ENCODE data around the gene PRSS57.

PRSS57 gene

DNA sequence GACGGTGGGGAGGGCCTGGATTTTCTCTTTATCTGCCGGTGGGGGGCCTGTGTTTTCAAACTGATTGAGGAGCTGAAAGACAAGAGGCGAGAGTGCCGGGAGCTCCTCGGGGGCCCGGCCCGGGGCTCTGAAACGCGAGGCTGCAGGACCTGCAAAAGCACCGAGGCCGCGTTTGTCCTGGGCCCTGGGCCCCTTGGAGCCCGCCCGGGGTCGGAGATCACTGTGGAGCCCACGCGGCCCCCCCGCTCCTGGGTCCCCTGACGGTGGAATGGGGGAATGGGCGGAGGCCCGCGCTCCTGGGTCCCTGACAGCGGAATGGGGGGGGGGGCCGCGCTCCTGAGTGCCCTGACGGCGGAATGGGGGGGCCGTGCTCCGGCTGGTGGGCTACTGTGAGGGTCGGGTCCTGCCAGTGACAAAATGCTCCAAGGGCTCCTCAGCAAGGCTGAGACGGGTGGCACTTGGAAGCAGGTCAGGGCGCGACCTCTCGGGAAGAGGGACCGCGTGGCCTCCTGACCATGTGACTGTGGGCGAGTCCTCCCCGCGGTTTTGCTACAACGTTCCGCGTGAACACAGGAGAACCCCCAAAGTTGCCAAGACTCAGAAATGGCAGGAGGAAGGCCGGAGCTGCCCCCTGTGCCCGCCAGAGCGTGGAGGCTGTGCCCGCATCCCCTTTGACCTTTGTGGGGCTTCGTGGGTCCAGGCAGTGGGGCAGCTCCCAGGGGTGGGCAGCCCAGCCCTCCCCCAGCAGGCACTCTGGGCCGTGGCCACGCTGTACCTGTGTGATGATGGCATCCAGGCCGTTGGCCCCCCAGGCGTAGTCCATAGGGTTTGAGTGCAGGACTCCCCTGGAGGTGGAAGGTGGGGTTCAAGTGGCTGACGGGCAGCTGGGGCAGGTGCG is 46.1 kb downstream of the PRSS57 start:
- DNase-seq, result no peak

DNA sequence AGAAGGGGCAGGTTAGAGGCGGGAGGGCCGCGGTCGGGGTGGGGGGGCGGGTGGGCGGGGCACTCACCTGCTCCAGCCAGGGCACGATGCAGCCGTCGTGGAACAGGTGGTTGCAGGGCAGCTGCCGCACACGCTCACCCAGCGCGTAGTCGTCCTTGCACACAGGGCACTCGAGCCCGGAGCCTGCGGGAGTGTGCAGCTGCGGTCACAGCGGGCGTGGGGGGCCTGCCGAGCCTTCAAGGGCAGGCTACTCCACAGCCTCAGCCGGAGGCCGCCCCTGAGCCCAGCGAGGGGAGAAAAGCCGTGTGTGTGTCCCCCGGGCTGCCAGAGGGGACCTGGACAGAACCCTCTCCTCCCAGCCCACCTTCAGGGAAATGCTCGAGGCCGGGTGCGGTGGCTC is 46.9 kb downstream of the PRSS57 start:
- DNase-seq, result no peak

DNA sequence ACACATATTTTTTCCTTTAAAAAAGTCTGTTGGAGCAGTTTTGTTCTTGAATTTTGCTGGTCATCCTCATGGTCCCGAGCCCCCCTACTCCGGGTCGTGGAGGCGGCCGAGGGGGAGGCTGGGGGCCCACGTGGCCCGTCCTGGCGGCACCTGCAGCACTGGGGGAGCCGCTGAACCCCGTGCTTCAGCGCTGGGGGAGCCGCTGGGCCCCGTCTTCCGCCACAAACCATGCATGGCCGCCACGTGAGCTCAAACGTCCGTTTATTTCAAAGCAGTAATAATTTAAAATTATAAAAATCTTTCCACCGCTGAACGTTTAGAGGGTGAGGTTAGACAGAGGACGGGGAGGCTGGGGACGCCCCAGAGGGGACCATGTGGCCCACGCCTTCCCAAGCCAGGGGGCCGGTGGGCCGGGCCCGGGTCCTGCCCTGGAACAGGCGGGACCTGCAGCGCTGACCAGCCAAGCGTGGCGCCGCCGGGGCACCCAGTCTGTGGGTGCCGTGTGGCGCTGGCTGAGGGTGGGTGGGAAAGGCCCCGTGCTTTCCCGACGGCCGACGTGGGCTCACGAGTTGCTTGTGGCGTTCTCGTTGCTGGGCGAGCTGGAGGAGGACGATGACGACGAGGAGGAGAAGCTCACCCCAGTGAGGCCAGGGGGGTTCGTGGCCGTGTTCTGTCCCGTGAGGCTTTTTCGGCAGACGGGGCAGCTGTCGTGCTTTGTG is 47.5 kb downstream of the PRSS57 start:
- DNase-seq, result no peak

DNA sequence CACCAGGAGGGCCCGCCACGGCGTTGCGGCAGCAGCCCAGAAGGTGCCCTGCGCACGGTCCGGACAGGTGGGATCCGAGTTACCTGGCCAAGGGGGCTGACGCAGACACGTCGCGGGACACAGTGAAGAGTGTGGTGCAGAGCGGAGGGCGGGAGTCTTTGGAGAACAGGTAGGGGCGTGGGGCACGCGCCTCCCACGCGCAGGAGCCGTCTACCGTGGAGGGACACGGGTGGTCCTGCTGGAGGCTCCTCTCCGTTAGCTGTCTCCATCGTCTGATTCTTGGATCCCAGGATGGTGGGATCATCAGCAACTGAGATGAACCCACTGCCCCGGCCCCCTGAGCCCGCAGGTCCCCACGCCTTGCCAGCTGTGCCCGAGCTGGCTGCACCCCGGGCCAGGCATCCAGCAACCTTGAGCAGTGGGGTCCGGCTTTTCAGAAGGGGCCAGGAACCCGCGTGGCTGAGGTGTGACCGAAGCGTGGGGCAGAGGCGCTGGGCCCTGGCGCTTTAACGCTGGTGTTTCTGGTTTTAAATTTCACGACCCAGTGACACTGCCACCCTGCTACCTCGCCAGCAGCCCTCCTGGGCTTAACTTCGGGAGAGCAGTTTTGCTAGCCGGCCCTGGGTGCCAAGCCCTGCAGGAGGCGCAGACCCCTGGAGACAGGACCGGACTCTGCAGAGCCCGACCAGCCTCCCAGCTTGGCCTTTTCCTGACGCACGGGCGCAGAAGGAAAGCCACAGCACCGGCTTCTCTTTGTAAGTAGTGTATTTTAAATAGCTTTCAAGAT is 48.3 kb downstream of the PRSS57 start:
- no peak for DNase-seq

DNA sequence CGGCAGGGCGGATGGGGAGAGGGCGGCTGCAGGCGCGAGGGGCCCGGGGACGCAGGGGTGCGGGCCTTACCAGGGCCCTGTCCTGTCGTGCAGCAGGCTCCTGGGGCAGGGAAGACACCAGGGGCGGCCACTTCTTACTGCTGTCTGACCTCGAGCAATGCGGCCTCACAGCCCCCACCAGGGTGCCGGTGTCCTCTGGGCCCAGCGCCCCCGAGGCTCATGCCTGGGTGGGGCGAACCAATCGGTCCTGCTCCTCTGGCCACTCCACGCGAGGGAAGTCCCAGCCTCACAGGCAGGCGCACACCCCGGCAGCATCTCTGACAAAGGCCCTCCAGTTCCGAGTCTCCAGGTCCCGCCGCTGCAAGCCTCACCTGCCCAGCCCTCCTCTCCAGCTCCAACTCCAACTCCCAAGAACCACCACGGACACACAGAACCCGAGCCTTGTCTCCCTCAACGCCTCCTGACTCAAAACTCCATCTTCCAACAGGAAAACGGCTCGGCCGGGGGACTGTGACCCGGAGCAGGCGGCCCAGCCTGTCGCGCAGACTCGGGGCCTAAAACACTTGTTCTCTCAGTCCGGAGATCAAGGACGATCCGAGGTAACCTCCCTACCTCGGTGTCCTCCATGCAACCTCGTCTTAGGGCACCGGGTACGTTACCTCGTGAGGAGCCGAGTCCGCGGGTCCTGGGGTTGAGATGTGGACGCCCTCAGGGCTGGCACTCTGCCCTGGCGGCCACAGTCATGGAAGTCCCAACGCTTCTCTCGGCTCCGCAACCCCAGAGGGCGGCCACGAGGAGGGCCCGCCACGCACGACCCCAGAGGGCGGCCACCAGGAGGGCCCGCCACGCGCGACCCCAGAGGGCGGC is 49.1 kb downstream of the PRSS57 start:
- no peak for DNase-seq

DNA sequence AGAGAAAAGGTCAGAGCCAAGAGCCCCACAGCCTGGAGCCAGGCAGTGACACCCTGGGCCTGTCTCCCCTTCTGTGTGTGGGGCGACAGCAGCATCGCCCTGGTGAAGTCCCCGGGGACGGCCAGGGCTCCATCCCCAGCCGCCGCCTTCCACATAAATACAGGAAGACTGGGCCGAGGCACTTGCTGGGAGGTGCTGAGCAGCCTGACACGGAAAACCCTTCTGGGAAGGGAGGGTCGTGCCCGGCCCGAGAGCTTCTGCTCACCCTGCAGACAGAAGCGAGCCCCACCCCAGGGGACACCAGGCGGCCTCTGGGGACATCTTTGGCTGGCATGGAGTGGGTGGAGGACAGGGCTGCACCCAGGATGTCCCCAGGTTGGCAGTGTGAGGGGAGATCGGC is 50.5 kb downstream of the PRSS57 start:
- DNase-seq, result no peak

DNA sequence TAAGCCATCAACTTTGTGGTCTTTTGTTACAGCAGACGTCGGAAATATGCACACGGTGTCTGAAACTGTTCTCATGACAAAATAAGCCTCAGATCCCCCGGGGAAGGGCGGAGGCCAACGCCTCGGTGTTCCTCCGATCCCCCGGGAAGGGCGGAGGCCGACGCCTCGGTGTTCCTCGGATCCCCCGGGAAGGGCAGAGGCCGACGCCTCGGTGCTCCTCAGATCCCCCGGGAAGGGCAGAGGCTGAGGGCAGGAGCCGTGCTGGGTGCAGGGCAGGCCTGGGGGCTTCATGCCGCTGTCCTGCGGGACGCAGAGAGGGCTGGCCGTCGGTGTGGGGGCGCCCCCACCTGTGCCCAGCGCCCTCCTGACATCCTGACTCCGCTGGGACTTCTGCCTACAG is 50.9 kb downstream of the PRSS57 start:
- no peak for DNase-seq

DNA sequence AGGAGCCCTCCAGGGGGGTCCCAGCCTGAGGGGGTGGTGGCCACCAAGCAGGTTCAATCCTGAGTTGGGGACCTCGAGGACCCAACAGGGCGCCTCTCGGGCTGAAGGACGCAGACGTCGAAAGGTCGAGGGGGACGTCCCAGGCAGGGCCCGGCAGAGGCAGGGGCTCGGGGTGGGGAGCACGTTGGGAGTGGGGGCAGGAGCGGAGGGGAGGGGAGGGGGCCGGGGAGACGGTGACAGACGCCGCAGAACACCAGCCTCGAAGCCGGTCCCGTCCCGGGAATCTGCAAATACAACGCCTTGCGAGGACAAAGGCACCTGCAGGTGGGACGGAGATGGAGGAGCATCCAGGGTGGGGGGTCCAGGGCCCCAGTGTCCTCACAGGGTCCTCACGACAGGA is 51.5 kb downstream of the PRSS57 start:
- no peak for DNase-seq

DNA sequence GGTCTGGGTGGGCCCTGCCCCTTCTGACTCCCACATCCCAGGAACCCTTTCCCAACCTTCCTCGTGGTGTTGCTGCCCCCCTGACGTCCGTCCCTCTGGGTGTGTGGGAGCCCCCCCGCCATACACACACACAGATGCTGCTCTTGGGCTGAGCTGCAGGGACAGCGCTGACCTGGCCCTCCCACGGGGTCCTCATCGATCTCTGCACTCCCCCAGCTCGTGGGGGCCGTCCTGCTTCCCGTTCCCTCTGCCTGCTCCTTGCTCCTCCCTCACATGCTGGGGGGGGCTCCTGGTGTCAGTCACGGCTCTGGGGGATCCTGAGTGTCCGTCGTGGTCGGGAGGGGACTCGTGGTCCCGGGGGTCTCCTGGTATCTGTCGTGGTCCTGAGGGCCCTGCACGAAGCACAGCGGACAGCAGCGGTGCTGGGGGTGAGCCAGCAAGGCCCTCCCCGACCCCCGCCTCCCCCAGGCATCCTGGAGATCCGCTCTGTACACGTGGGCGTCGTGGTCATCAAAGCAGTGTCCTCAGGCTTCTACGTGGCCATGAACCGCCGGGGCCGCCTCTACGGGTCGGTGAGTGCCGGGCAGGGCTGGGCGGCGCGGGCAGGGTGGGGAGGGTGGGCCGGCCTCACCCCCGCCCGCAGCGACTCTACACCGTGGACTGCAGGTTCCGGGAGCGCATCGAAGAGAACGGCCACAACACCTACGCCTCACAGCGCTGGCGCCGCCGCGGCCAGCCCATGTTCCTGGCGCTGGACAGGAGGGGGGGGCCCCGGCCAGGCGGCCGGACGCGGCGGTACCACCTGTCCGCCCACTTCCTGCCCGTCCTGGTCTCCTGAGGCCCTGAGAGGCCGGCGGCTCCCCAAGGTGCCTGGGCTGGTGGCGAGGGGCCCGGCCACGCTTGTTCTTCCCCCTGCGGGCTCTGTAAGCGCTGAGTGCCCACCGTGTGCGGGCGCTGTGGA is 52.2 kb downstream of the PRSS57 start:
- no peak for DNase-seq

DNA sequence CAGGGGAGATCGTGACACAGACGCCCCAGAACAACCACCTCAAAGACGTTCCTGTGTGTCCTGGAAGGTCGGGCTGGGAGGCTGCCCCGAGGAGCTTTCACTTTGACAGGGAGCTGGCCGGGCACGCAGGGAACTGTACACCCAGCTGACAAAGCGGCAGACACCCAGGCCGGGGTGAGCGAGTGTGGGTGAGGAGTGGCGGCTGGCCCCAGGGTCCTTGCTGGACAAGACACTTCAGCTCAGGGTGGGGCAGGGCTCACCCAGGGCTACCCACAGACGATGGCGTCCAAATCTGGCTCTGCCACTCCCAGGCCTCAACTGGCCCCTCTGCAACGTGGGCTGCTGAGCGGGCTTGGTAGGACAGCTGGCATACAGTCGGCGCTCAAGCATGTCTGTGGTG is 53.5 kb downstream of the PRSS57 start:
- DNase-seq, result no peak

DNA sequence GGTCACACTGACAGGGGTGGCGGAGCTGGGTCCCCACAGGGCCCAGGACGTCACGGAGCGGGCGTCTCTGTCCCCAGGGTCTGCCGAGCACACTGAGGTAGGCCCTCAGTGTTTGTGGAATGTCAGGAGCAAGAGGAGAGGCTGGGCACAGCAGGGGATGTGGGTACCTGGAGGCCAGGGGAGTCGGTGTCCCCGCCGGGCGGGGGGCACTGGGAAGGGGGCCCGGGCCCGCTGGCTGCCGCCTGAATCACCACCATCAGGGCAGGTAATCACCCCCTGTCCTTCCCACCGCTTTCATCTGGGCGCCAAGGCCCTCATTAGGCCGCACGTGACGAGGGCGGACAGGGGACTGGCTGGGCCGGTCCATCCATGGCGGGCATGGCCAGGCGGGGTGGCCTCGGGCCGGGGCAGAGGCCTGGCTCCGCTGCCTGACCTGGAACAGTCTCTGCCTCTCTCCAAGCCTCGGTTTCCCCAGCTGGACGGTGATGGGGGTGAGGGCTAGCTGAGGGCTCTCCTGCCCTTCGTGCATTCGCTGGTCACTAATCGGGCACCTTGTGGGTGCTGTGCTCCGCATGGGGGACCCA is 54.6 kb downstream of the PRSS57 start:
- DNase-seq, result no peak

DNA sequence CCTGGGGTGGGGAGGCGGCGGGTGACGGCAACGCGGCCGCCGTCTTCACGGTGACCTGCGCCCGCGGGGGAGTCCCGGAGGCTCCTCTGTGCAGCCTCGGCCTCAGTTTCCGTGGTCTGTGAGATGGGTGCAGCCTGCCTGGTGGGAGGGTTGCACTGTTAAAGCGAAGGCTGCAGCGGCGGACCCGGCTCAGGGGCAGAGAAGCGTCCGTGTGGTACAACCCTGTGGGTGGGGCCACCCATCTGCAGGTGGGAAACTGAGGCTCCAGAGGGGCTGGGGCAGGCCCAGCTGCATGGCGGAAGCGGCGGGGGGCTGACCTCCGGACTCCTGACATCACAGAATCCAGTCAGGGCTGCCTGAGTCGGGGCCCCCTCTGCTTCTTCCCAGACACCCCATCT is 55.1 kb downstream of the PRSS57 start:
- no peak for DNase-seq

DNA sequence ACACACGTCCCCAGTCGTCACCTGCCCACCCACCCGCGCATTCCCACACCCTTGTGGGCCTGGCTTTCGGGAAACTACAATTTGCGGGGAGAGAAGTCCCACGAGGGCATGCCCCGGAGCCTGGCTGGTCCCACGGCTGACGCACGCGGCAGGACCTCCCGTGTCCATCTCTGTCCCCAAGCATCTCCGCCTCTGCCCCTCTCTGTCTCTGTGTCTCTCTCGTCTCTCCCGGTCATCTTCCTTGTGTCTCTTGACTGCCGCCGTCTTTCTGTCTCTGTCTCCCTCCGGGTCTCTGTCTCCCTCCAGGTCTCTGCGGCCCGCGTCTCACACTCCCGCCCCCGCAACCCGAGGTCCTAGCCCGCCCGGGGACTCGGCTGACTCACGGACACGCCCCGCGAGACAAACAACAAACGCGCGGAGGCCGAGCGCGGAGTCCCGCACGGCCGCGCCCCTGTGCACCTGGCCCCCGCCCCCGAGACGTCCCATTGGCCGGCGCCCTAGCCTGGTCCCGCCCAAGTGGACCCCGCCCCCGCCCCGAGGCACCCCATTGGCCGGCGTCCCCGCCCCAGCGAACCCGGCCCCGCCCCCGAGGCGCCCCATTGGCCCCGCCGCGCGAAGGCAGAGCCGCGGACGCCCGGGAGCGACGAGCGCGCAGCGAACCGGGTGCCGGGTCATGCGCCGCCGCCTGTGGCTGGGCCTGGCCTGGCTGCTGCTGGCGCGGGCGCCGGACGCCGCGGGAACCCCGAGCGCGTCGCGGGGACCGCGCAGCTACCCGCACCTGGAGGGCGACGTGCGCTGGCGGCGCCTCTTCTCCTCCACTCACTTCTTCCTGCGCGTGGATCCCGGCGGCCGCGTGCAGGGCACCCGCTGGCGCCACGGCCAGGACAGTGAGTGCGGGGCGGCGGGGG is 55.7 kb downstream of the PRSS57 start, which contains the start of gene FGF22:
Gene FGF22 (plus strand): TSS at position 627 of the 908 bp plus-strand sequence. CDS start 47 bp downstream, at position 674.
- peak; percentile 77 for DNase-seq

DNA sequence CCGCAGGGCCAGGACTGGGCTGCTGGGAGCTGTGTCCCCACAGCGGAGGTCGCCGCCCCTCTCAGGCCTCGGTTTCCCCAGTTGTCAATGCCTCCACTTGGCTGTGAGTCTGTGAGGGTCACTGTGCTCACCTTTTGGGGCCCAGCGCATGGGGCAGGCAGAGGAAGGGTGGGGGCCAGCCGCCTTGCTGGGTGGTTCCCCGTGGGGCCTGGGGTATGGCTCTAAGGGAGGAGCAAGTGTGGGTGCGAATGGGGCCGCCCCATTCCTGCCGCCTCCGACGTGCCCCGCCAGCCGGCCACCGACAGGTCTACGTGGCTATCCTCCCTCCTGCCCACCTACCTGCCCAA is 56.4 kb downstream of the PRSS57 start:
- DNase-seq, result no peak

All from NCI-H226 (cell line).